GM18498 (cell line): ENCODE results near the gene KRT1.
"Not testable (repeated sequence)": the region's sequence is repeated elsewhere in the genome, so short reads cannot be mapped to it uniquely, and the experiment has no call there.

Experiments
- ATAC-seq: cut with Tn5 transposase; IDR thresholded peaks from one replicate; pipeline ENCODE4 v1.9.1; 2021; ENCODE audit warnings: mild to moderate bottlenecking, moderate library complexity; ENCODE audit not compliant: unreplicated experiment

The KRT1 gene

GRCh38 chr12:52680363-52680762, at the start of gene KRT1:
TSS of gene KRT1 (minus strand) at chr12:52680407. CDS start at chr12:52680348, 59 bp downstream.
- ATAC-seq = no peak

- no peak for ATAC-seq
Measured at GRCh38 chr12:52729147-52729546, 48.9 kb upstream of the KRT1 start.

GRCh38 chr12:52728374-52728773, 48.2 kb upstream of the KRT1 start:
- ATAC-seq = no peak

GRCh38 chr12:52727037-52727436, 46.8 kb upstream of the KRT1 start:
- ATAC-seq = no peak

- no peak for ATAC-seq
Measured at GRCh38 chr12:52726451-52726850, 46.2 kb upstream of the KRT1 start.

GRCh38 chr12:52724384-52724783, 44.2 kb upstream of the KRT1 start:
- ATAC-seq = no peak

GRCh38 chr12:52722680-52723079, 42.5 kb upstream of the KRT1 start:
- ATAC-seq = no peak

GRCh38 chr12:52721838-52722470, 41.7 kb upstream of the KRT1 start:
- ATAC-seq = no peak

GRCh38 chr12:52720365-52720886, 40.2 kb upstream of the KRT1 start:
- no peak for ATAC-seq

GRCh38 chr12:52716061-52716460, 35.9 kb upstream of the KRT1 start:
- ATAC-seq = no peak

- ATAC-seq = no peak
Measured at GRCh38 chr12:52715416-52715815, 35.2 kb upstream of the KRT1 start.

GRCh38 chr12:52714887-52715281, 34.7 kb upstream of the KRT1 start:
- ATAC-seq = no peak

- no peak for ATAC-seq
Measured at GRCh38 chr12:52713960-52714886, 34.0 kb upstream of the KRT1 start.

GRCh38 chr12:52712122-52712521, 31.9 kb upstream of the KRT1 start:
- ATAC-seq = not testable (repeated sequence)

- ATAC-seq = no peak
Measured at GRCh38 chr12:52710730-52711129, 30.5 kb upstream of the KRT1 start.

- no peak for ATAC-seq
Measured at GRCh38 chr12:52708010-52708409, 27.8 kb upstream of the KRT1 start.

- no peak for ATAC-seq
Measured at GRCh38 chr12:52704464-52704863, 24.3 kb upstream of the KRT1 start.

- ATAC-seq = no peak
Measured at GRCh38 chr12:52703878-52704277, 23.7 kb upstream of the KRT1 start.

GRCh38 chr12:52703424-52703823, 23.2 kb upstream of the KRT1 start, which contains the start of gene KRT77:
TSS of gene KRT77 (minus strand) at chr12:52703524. CDS start at chr12:52703434, 90 bp downstream.
- ATAC-seq = no peak

- no peak for ATAC-seq
Measured at GRCh38 chr12:52702338-52702737, 22.1 kb upstream of the KRT1 start.

- ATAC-seq = no peak
Measured at GRCh38 chr12:52701281-52701680, 21.1 kb upstream of the KRT1 start.

GRCh38 chr12:52699960-52700359, 19.8 kb upstream of the KRT1 start:
- ATAC-seq = no peak
